Activated gamma-delta T cell treated with anti-CD3 and anti-CD28 coated beads, Interleukin-2, amount 50 U/mL, for 16 hours (primary cell): ENCODE results near the gene TMUB1.

ENCODE experiments used
- DNase-seq: peaks from one replicate; pipeline ENCODE4 v3.0.0-alpha.2; 2020; ENCODE audit warnings: low read depth

Gene TMUB1

GRCh38 chr7:151103973-151104372, 20.7 kb upstream of the TMUB1 start:
- DNase-seq = no peak

- DNase-seq = no peak
Measured at GRCh38 chr7:151102991-151103390, 19.7 kb upstream of the TMUB1 start.

- DNase-seq = no peak
Measured at GRCh38 chr7:151101621-151102396, 18.5 kb upstream of the TMUB1 start.

- no peak for DNase-seq
Measured at GRCh38 chr7:151100921-151101320, 17.6 kb upstream of the TMUB1 start.

- DNase-seq = no peak
Measured at GRCh38 chr7:151099486-151100211, 16.4 kb upstream of the TMUB1 start.

- DNase-seq = no peak
Measured at GRCh38 chr7:151095828-151096475, 12.7 kb upstream of the TMUB1 start.

DNA sequence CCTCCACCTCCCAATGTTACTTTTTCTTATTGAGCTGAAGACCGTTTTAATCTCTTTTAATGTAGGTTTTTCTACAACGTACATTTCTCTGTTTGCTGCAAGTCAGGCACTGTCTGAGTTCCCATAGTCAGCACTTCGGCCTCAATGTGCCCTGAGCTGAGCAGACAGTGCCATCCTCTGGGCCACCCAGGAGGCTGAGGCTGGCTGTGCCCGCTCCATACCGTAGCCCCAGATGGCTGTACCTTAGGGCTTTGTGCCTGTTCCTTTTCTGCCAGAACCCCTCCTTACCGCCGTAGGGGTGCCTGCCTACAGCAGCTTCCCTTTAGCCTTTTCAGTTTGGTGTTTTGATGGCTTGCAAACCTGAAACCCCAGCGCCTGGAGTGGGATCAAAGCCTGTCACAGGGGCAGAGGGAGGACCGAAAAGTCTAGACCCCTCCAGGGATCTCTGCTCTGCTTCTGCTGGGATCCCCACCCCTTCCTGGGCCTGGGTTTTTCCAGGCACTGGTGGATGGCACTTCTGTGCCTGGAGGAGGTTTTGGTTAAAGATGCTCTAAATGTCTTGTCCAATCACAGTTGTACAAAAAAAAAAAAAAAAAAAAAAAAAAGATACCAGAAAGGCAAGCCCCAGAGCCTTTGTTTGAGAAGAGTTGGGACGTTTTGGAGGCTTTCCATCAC, 12.0 kb upstream of the TMUB1 start:
- DNase-seq = no peak

DNA sequence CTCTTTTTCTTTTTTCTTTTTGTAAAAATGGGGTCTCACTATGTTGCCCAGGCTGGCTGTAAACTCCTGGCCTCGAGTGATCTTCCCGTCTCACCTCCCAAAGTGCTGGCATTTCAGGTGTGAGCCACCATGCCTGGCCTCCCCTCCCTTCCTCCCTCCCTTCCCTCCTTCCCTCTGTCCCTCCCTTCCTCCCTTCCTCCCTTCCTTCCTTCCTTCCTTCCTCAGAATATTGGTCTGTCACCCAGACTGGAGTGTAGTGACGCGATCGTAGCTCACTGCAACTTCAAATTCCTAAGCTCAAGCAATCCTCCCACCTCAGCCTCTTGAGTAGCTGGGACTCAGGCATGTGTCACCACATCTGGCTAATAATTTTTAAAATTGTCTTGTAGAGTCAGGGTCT, 11.4 kb upstream of the TMUB1 start:
- DNase-seq = no peak

DNA sequence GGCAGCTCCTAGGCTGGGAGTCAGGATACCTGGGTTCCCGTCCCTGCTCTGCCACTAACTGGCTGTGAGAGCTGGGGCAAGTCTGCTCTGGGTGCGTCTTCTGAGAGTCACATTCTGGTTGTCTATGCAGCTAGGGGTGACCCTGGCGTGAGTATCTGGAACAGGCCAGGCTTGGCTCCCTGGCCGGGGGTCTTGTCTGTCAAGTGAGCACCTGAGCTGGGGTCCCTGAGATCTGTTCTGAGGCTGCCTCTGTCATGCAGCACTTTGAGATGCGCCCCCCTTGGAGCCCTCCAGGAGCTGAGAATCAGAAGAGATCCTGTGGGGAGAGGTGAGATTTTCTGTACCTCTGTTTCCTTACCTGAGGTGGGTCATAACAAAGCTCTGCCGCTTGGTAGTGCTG, 10.5 kb upstream of the TMUB1 start:
- no peak for DNase-seq

DNA sequence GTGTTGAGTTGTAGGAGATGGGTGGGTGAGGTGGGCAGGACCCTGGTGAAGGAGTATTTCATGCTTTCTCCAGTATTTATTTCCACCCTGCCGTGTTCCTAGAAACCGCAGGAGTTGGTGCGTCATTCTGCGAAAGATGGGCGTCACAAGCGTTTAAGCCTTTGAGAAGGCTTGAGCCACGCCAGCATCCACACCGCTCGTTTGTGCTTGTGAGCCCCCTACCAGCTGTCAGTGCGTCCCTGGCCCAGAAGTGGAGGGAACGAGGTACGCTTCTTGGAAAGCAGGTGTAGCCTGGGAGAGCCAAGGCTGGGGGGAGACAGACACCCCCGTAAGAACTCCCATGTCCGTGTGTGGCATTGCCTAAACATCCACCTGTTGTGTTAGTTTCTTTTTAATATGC, 8.7 kb upstream of the TMUB1 start:
- no peak for DNase-seq

DNA sequence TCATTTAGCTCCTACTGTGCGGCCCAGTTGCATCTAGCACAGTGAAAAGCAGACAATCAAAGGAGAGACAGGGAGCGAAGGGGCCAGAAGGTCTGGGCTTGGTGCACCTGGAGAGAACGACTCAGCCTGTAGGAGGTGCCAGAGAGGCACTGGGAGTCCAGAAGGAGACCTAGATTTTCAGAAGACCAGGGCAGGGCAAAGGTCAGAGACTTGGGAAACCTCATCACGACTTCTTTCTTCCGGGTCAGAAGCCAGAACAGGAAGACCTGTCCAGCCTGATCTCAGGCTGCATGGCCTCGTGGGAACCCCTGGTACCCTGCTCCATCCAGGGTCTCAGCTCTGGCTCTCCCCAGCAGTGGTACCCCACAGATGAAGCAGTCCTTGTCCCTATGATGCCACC, 8.1 kb upstream of the TMUB1 start:
- no peak for DNase-seq

- DNase-seq = no peak
Measured at GRCh38 chr7:151091003-151091402, 7.7 kb upstream of the TMUB1 start.

- no peak for DNase-seq
Measured at GRCh38 chr7:151089893-151090730, 6.8 kb upstream of the TMUB1 start.

- DNase-seq = no peak
Measured at GRCh38 chr7:151088856-151089699, 5.8 kb upstream of the TMUB1 start.

DNA sequence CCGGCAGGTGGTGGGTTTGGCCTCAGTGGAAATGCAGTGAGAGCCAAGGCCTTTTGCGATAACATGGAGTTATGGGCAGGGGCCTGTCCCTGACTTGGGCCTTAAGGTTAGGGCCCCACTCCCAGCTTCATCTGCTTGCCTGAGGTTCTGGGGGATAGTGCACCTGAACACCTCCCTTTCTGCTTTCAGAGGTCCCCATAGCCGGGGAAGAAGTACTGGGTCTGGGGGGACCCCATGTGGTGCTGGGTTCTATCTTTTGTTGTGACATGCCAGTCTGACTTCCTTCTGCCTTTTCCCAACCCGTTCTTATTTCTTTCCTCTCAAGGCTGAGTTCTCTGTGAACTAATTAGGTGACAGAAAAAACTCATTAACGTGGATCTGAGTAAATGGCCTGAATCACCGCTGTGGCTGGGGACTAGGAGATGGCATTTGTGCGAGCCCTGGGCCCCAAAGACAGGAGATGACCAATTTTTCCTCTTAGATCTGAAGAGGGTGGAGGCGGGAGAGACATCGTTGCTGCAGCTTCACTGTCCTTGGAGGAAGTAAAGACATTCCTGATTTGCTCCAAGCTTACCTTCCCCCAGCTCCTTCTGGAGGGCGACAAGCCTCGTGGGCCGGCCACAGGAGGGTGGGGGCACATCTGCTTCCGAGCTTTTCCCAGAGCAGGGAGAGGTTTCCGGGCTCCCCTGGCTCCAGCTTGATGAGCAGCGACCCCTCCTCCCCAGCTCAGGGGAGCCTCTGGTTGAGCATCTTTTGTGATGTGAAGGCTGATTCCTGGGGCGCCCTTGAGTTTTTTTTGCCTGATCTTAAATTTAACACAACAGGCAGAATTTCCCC, 4.9 kb upstream of the TMUB1 start:
- DNase-seq = no peak

- DNase-seq = no peak
Measured at GRCh38 chr7:151087245-151088018, 4.1 kb upstream of the TMUB1 start.

GRCh38 chr7:151086802-151087244, 3.5 kb upstream of the TMUB1 start:
- DNase-seq = no peak

GRCh38 chr7:151085691-151086620, 2.7 kb upstream of the TMUB1 start, which contains the start of gene AGAP3:
Gene AGAP3, plus strand, starts transcription at chr7:151086475. Its CDS starts 267 bp downstream, at chr7:151086742.
- no peak for DNase-seq
